ENCODE measurements around the gene DCTN2. TPM values are rescaled to one million over a fixed set of nuclear protein-coding genes. Genes with fewer than 3 reads are reported as not detected.

DCTN2 gene
- total and polyA plus RNA-seq, 4 donors, result 28.5 to 66.6 (median 31.2) TPM

GRCh38 chr12:57593187-57593586 lies 46.2 kb upstream of the DCTN2 start:
- no peak overlapping the region for H3K27ac ChIP-seq (ENCODE audit: low read depth in 1 of 2, low read length in 2 of 2)
- H3K4me1 ChIP-seq (ENCODE audit: control insufficient read depth in 4 of 4, insufficient read depth in 4 of 4, low read length in 3 of 4), result peaks cover 5 to 18% (median 11%) of the 10 kb centered on the region in 4 donors
- peaks cover 0 to 15% (median 6%) of the 10 kb centered on the region in 4 donors for H3K36me3 ChIP-seq (ENCODE audit: control insufficient read depth in 4 of 4, insufficient read depth in 3 of 4, low read depth in 1 of 4, low read length in 3 of 4)
- 90% methylated on average over 4 of the region's 4 CpGs for WGBS
- H3K9ac ChIP-seq (ENCODE audit: low read depth in 1 of 2, low read length in 2 of 2), result no peak overlapping the region
- no peak overlapping the region for H3K4me3 ChIP-seq (ENCODE audit: low read depth in 1 of 3, low read length in 3 of 3)
- no peaks in the 10 kb centered on the region for H3K9me3 ChIP-seq (ENCODE audit: control insufficient read depth in 4 of 4, low read length in 3 of 4)
- DNase-seq (ENCODE audit: low spot score), result no peak
- TF ChIP-seq EGR1 (IDR thresholded peaks at IDR 0.05; ENCODE audit: low read depth in 2 of 2) (no peak), SP1 (IDR thresholded peaks at IDR 0.05) (no peak), FOXA1 (IDR thresholded peaks at IDR 0.05) (no peak), HNF4G (IDR thresholded peaks at IDR 0.05) (no peak), JUND (IDR thresholded peaks at IDR 0.05) (no peak), REST (IDR thresholded peaks at IDR 0.05) (no peak), GABPA (IDR thresholded peaks at IDR 0.05 in 1 of 2, conservative IDR thresholded peaks at IDR 0.05 in 1 of 2) (no peak), RAD21 (IDR thresholded peaks at IDR 0.05) (no peak), NR2F2 (IDR thresholded peaks at IDR 0.05) (no peak), ZBTB33 (IDR thresholded peaks at IDR 0.05) (no peak), TAF1 (conservative IDR thresholded peaks at IDR 0.05) (no peak), YY1 (IDR thresholded peaks at IDR 0.05) (no peak), ATF3 (IDR thresholded peaks at IDR 0.05) (no peak), HNF4A (conservative IDR thresholded peaks at IDR 0.05) (no peak), RXRA (IDR thresholded peaks at IDR 0.05) (no peak), CTCF (IDR thresholded peaks at IDR 0.05; ENCODE audit: low read depth, low read length, missing input control) (no peak), MAX (IDR thresholded peaks at IDR 0.05) (no peak), FOXA2 (IDR thresholded peaks at IDR 0.05) (no peak)
- H3K27me3 ChIP-seq (ENCODE audit: control insufficient read depth in 4 of 4, insufficient read depth in 4 of 4, low read length in 3 of 4), result no peaks in the 10 kb centered on the region
